DND-41 (cell line): Measurements from ENCODE around the gene MAPKBP1.

Source experiments
- ATAC-seq: fragments of 200-7000 bp; cut with Tn5 transposase; 3 replicates; pipeline ENCODE4 v1.9.1; 2021; ENCODE audit warnings: low read depth; ENCODE audit not compliant: insufficient read depth
- DNase-seq: peaks from one replicate; pipeline ENCODE4 v3.0.0-alpha.2; 2020
- H2AFZ ChIP-seq: 2 replicates; pipeline ENCODE4 v1.6.0; 2012; ENCODE audit warnings: low read depth, low read length
- H3K27ac ChIP-seq: 2 replicates; pipeline ENCODE4 v1.5.1; 2012; ENCODE audit warnings: low read length, inconsistent platforms
- H3K27me3 ChIP-seq: fragments of 200-600 bp; sonication (generic); 2 replicates; pipeline ENCODE4 v1.6.0; 2012; ENCODE audit warnings: low read length, mild to moderate bottlenecking, inconsistent platforms; ENCODE audit not compliant: insufficient read depth, poor library complexity
- H3K36me3 ChIP-seq: 2 replicates; pipeline ENCODE4 v1.5.1; 2012; ENCODE audit warnings: low read length, inconsistent platforms; ENCODE audit not compliant: insufficient read depth
- H3K4me1 ChIP-seq: 2 replicates; pipeline ENCODE4 v1.5.1; 2012; ENCODE audit warnings: mild to moderate bottlenecking, low read length; ENCODE audit not compliant: insufficient read depth
- H3K4me2 ChIP-seq: 2 replicates; pipeline ENCODE4 v1.6.0; 2012; ENCODE audit warnings: mild to moderate bottlenecking, moderate library complexity, low read length, inconsistent platforms; ENCODE audit not compliant: insufficient read depth
- H3K4me3 ChIP-seq, 2 experiments: fragments of 200-600 bp in 1 of 2; shearing (Covaris generic) in 1 of 2; 2 replicates each; pipeline ENCODE4 v1.5.1; 2012 to 2016; ENCODE audit warnings: inconsistent platforms in 2 of 2, low read length in 2 of 2, mild to moderate bottlenecking in 2 of 2, low read depth in 1 of 2, moderate library complexity in 1 of 2
- H3K79me2 ChIP-seq: 2 replicates; pipeline ENCODE4 v1.6.0; 2012; ENCODE audit warnings: low read length, inconsistent platforms; ENCODE audit not compliant: insufficient read depth
- H3K9ac ChIP-seq: 2 replicates; pipeline ENCODE4 v1.6.0; 2012; ENCODE audit warnings: low read depth, mild to moderate bottlenecking, inconsistent platforms, low read length, moderate library complexity
- H3K9me3 ChIP-seq: 2 replicates; pipeline ENCODE4 v1.5.1; 2012; ENCODE audit warnings: low read length, moderate library complexity, mild to moderate bottlenecking, inconsistent platforms; ENCODE audit not compliant: insufficient read depth, severe bottlenecking
- H4K20me1 ChIP-seq: 2 replicates; pipeline ENCODE4 v1.6.0; 2012; ENCODE audit warnings: low read length; ENCODE audit not compliant: insufficient read depth
- EZH2 ChIP-seq: IDR thresholded peaks from 3 replicates; pipeline ENCODE4 v1.6.1; 2012; ENCODE audit warnings: borderline replicate concordance, low read depth, mild to moderate bottlenecking, moderate library complexity, low read length, inconsistent platforms; ENCODE audit not compliant: severe bottlenecking
- TF ChIP-seq, protein P1 (sequence below): IDR thresholded peaks from 2 replicates; pipeline ENCODE4 v1.5.1; 2012; ENCODE audit warnings: borderline replicate concordance, low read length, moderate library complexity, mild to moderate bottlenecking; ENCODE audit not compliant: poor library complexity, severe bottlenecking; ENCODE audit errors: extremely low read depth

Gene MAPKBP1

DNA sequence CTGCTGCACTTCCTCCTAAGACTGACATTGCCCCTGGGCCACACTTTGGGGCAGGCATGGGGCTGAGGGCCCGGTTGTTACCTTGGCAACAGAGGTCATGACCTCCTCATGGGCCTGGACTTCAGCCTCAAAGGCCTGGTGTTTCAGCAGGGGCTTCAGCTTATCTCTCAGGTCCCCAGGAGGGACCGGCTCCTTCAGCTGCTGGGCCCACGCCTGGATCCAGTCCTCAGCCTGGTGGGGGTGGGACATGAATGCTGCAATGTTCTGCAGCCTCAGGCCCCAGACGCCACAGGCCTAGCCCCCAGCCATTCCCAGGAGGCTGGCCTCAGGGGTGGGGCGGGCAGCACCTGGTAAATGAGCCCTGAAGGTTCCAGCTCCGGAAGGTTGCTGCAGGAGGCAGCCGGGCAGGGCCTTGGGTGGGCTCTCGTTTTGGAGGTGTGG is 92.0 kb downstream of the MAPKBP1 start:
- no peak overlapping the region for H3K9ac ChIP-seq
- H3K4me2 ChIP-seq: no peak overlapping the region
- H3K4me3 ChIP-seq: no peak overlapping the region

DNA sequence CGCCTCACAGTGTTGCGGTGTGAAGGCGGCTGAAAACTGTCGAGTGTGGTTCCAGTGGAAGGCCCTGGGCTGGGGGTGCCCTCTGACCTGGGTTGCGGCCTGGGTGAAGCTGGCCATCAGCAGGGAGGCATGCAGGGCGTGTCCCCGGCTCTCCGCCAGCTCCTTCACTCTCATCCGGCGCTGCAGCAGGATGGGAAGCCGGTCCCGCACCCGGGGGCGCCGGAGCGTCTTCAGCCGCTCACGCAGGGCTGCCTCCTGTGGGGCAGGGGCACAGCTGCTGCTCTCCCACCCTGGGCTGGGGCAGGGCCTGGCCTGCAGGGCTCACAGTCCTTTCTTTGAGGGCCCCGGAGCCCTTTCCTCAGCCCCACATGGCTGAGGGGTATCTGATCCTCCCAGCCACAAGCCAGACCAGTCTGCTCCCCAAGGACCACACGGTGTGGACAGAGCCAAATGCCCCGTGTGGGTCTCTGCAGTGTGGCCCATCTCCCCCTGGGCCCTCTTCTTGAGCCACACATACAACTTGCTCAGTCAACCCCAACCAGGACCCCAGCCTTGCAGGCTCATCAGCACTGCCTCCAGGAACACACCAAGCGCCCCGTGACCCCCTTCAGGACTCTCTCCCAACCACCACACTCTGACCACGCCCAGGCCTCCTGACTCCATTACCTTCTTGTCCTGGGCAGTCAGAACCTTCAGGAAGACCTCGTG is 92.7 kb downstream of the MAPKBP1 start:
- Histone ChIP-seq H3K79me2 (no peaks in the 10 kb centered on the region), H2AFZ (no peak overlapping the region), H3K9ac (no peak overlapping the region), H3K4me1 (no peaks in the 10 kb centered on the region), H3K27ac (no peak overlapping the region), H3K9me3 (no peaks in the 10 kb centered on the region), H3K4me2 (no peak overlapping the region), H4K20me1 (no peaks in the 10 kb centered on the region), H3K36me3 (no peaks in the 10 kb centered on the region), H3K4me3 (no peak overlapping the region), H3K27me3 (no peaks in the 10 kb centered on the region)
- ATAC-seq (no peak), DNase-seq (no peak)
- no peak for TF ChIP-seq EZH2
- TF ChIP-seq, protein P1, sequence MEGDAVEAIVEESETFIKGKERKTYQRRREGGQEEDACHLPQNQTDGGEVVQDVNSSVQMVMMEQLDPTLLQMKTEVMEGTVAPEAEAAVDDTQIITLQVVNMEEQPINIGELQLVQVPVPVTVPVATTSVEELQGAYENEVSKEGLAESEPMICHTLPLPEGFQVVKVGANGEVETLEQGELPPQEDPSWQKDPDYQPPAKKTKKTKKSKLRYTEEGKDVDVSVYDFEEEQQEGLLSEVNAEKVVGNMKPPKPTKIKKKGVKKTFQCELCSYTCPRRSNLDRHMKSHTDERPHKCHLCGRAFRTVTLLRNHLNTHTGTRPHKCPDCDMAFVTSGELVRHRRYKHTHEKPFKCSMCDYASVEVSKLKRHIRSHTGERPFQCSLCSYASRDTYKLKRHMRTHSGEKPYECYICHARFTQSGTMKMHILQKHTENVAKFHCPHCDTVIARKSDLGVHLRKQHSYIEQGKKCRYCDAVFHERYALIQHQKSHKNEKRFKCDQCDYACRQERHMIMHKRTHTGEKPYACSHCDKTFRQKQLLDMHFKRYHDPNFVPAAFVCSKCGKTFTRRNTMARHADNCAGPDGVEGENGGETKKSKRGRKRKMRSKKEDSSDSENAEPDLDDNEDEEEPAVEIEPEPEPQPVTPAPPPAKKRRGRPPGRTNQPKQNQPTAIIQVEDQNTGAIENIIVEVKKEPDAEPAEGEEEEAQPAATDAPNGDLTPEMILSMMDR: no peak

More for the DNA sequence above, 92.0 kb downstream of the MAPKBP1 start:
- H2AFZ ChIP-seq: no peak overlapping the region
- H3K79me2 ChIP-seq: no peaks in the 10 kb centered on the region
- no peaks in the 10 kb centered on the region for H3K27me3 ChIP-seq
- no peak overlapping the region for H3K27ac ChIP-seq
- ATAC-seq (no peak), DNase-seq (no peak)
- TF ChIP-seq, protein P1: no peak
- TF ChIP-seq EZH2: no peak
- H3K9me3 ChIP-seq: no peaks in the 10 kb centered on the region
- H3K4me1 ChIP-seq: no peaks in the 10 kb centered on the region
- H3K36me3 ChIP-seq: no peaks in the 10 kb centered on the region
- H4K20me1 ChIP-seq: no peaks in the 10 kb centered on the region

DNA sequence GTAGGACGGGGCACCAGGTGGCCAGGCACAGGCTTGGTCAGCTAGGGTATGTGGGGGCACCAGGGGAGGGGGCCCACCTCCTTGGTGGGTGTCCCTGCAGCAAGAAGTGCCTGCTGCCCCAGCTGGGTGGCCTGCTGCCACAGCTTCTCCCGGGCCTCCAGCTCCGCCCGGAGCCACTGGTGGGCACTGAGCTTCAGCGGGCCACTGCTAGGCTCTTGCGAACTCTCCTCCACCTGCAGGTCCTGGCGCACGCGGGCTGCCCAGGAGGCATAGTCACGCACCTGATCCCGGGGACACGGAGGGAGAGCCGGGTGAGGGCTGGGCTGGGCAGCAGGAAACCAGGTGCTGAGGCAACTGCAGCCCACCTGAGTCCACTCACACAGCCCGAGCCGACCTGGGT is 94.0 kb downstream of the MAPKBP1 start:
- Histone ChIP-seq H3K36me3 (no peaks in the 10 kb centered on the region), H3K4me1 (no peaks in the 10 kb centered on the region), H3K9ac (no peak overlapping the region), H3K27ac (no peak overlapping the region), H3K4me3 (no peak overlapping the region), H3K79me2 (no peaks in the 10 kb centered on the region), H3K4me2 (no peak overlapping the region), H3K9me3 (no peaks in the 10 kb centered on the region), H3K27me3 (no peaks in the 10 kb centered on the region), H2AFZ (no peak overlapping the region), H4K20me1 (no peaks in the 10 kb centered on the region)
- no peak for DNase-seq
- no peak for TF ChIP-seq EZH2
- TF ChIP-seq, protein P1: no peak
- no peak for ATAC-seq
